HFFc6 (cell line): Measurements from ENCODE around the gene SORBS2. TPM values are rescaled to one million over a fixed set of nuclear protein-coding genes. Genes with fewer than 3 reads are reported as not detected.

Source experiments
- DNase-seq: peaks from one replicate; pipeline ENCODE4 v3.0.0-alpha.2; 2018
- H3K27ac Mint-ChIP-seq: 2 replicates; pipeline ENCODE4 v1.8.0; 2020; ENCODE audit warnings: mild to moderate bottlenecking, mixed read lengths
- H3K27me3 Mint-ChIP-seq: 2 replicates; pipeline ENCODE4 v1.8.0; 2021; ENCODE audit warnings: mild to moderate bottlenecking, moderate library complexity, mixed read lengths; ENCODE audit not compliant: insufficient read depth
- H3K36me3 Mint-ChIP-seq: 2 replicates; pipeline ENCODE4 v1.8.0; 2021; ENCODE audit warnings: low read depth, mixed read lengths
- H3K4me1 Mint-ChIP-seq: 2 replicates; pipeline ENCODE4 v1.8.0; 2020; ENCODE audit warnings: low read depth, mixed read lengths
- H3K4me3 Mint-ChIP-seq: 2 replicates; pipeline ENCODE4 v1.8.0; 2020; ENCODE audit warnings: mild to moderate bottlenecking, moderate library complexity, mixed read lengths
- H3K9me3 Mint-ChIP-seq: 2 replicates; pipeline ENCODE4 v1.8.0; 2020; ENCODE audit warnings: mild to moderate bottlenecking, mixed read lengths
- CTCF ChIP-seq: fragments of 200-600 bp; sonication (generic); IDR thresholded peaks from 2 replicates; pipeline ENCODE4 v1.5.0; 2021; ENCODE audit warnings: antibody characterized with exemption, mild to moderate bottlenecking
- total RNA-seq, 6 experiments: library from RNA; stranded (reverse); fragmentation: NEBNext Ultra II Directional; extraction: Animal tissue kit (Norgen Biotek cat#: 25700); gene quantifications; 2 replicates in 1 of 6; 3 replicates in 5 of 6; pipeline ENCODE4 v1.2.3, GENCODE V29; 2021

SORBS2 gene
- total RNA-seq, 6 experiments from 2014 or later = 0.48 to 3.6 (median 0.72) TPM

- H3K36me3 Mint-ChIP-seq = no peaks in the 10 kb centered on the region
- H3K27me3 Mint-ChIP-seq = no peaks in the 10 kb centered on the region; the same call in 1 of the 2 replicates
- H3K9me3 Mint-ChIP-seq = no peaks in the 10 kb centered on the region
- H3K4me3 Mint-ChIP-seq = no peak overlapping the region
- DNase-seq = no peak
- TF ChIP-seq CTCF = no peak
- no peak overlapping the region for H3K27ac Mint-ChIP-seq
- no peaks in the 10 kb centered on the region for H3K4me1 Mint-ChIP-seq
Measured at GRCh38 chr4:185838104-185838452, 26.1 kb upstream of the SORBS2 start.

- H3K27ac Mint-ChIP-seq = no peak overlapping the region
- no peaks in the 10 kb centered on the region; the same call in 1 of the 2 replicates for H3K27me3 Mint-ChIP-seq
- no peaks in the 10 kb centered on the region for H3K4me1 Mint-ChIP-seq
- no peak overlapping the region for H3K4me3 Mint-ChIP-seq
- DNase-seq = no peak
- no peaks in the 10 kb centered on the region for H3K9me3 Mint-ChIP-seq
- H3K36me3 Mint-ChIP-seq = no peaks in the 10 kb centered on the region
- TF ChIP-seq CTCF = no peak
Measured at GRCh38 chr4:185837415-185838103, 25.6 kb upstream of the SORBS2 start.

GRCh38 chr4:185836241-185837084, 24.5 kb upstream of the SORBS2 start:
- no peak for TF ChIP-seq CTCF
- Mint-ChIP-seq H3K27me3 (no peaks in the 10 kb centered on the region; the same call in 1 of the 2 replicates), H3K9me3 (no peaks in the 10 kb centered on the region), H3K4me1 (no peaks in the 10 kb centered on the region), H3K4me3 (no peak overlapping the region), H3K36me3 (no peaks in the 10 kb centered on the region), H3K27ac (no peak overlapping the region)
- DNase-seq = no peak

GRCh38 chr4:185835814-185836213, 23.8 kb upstream of the SORBS2 start:
- Mint-ChIP-seq H3K4me3 (no peak overlapping the region), H3K4me1 (no peaks in the 10 kb centered on the region), H3K36me3 (no peaks in the 10 kb centered on the region), H3K9me3 (no peaks in the 10 kb centered on the region), H3K27me3 (peaks cover 3% of the 10 kb centered on the region), H3K27ac (no peak overlapping the region)
- TF ChIP-seq CTCF = no peak
- no peak for DNase-seq

GRCh38 chr4:185835336-185835735, 23.3 kb upstream of the SORBS2 start:
- DNase-seq = no peak
- Mint-ChIP-seq H3K27me3 (peaks cover 5% of the 10 kb centered on the region), H3K9me3 (no peaks in the 10 kb centered on the region), H3K4me3 (no peak overlapping the region), H3K27ac (no peak overlapping the region), H3K36me3 (no peaks in the 10 kb centered on the region), H3K4me1 (no peaks in the 10 kb centered on the region)
- TF ChIP-seq CTCF = no peak
